K562 (cell line): ENCODE results near the gene LBP. TPM values are rescaled to one million over a fixed set of nuclear protein-coding genes. Genes with fewer than 3 reads are reported as not detected.

Experiments used
- ATAC-seq: fragments of 200-7000 bp; cut with Tn5 transposase; 3 replicates; pipeline ENCODE4 v1.9.1; 2020; ENCODE audit warnings: moderate library complexity
- BruUV-seq: library from RNA; stranded (reverse); fragments of 400-500 nt; replicated peaks from 2 replicates; lab custom pipeline; 2021; lab: Mats Ljungman, UMichigan
- CTCF ChIA-PET: fragments of 300-600 bp; formaldehyde crosslinking; extraction: SDS; loops from one replicate; lab custom pipeline; 2021; ENCODE audit warnings: low intra/inter-chr PET ratio; lab: Yijun Ruan, JAX
- POLR2A ChIA-PET: fragments of 300-600, 350-650 bp; sonication (Branson Sonifier 250); formaldehyde crosslinking; extraction: SDS; loops from one replicate; lab custom pipeline; 2021; ENCODE audit warnings: antibody characterized with exemption, inconsistent platforms; lab: Yijun Ruan, JAX
- DNase-seq, 4 experiments: peaks; one replicate each; pipeline versions ENCODE4 v3.0.0 to v3.0.0-alpha.2; 2011 to 2018; ENCODE audit warnings: low spot score in 3 of 4, mixed read lengths in 3 of 4; ENCODE audit errors: extremely low read depth in 1 of 4
- FAIRE-seq: peaks from 2 replicates; lab custom pipeline; 2011; peaks lifted over from hg19 to GRCh38; lab: Jason Lieb, UNC
- H2AFZ ChIP-seq: 2 replicates; pipeline ENCODE4 v1.6.0; 2011; ENCODE audit warnings: low read depth, low read length, control low read depth, inconsistent platforms
- H3K27ac ChIP-seq: fragments of 200-600 bp; 3 replicates; pipeline ENCODE4 v1.8.0; 2011; ENCODE audit warnings: low read depth, mild to moderate bottlenecking, control low read depth, inconsistent platforms, low read length, moderate library complexity, mixed read lengths; ENCODE audit errors: extremely low read depth
- H3K27me3 ChIP-seq, 2 experiments: fragments of 300-600 bp in 1 of 2; 2 replicates in 1 of 2; 3 replicates in 1 of 2; pipeline versions ENCODE4 v1.6.0 to v1.8.0; 2011; ENCODE audit warnings: inconsistent platforms in 2 of 2, low read length in 2 of 2, mild to moderate bottlenecking in 1 of 2, mixed read lengths in 1 of 2, moderate library complexity in 1 of 2; ENCODE audit not compliant: control insufficient read depth in 2 of 2, insufficient read depth in 2 of 2
- H3K36me3 ChIP-seq: fragments of 300-600 bp; 3 replicates; pipeline ENCODE4 v1.8.0; 2011; ENCODE audit warnings: mild to moderate bottlenecking, low read length, inconsistent platforms; ENCODE audit not compliant: control insufficient read depth, insufficient read depth
- H3K4me1 ChIP-seq, 2 experiments: fragments of 200-600 bp in 1 of 2; replicated peaks in 1 of 2; 2 replicates in 1 of 2; 3 replicates in 1 of 2; pipeline versions ENCODE4 v1.5.1 to v1.8.0; 2011; ENCODE audit warnings: inconsistent platforms in 2 of 2, low read length in 2 of 2, mild to moderate bottlenecking in 1 of 2, mixed read lengths in 1 of 2, moderate library complexity in 1 of 2; ENCODE audit not compliant: control insufficient read depth in 2 of 2, insufficient read depth in 2 of 2
- H3K4me2 ChIP-seq: 2 replicates; pipeline ENCODE4 v1.6.1; 2011; ENCODE audit warnings: low read length, control low read depth, inconsistent platforms, mixed read lengths; ENCODE audit not compliant: insufficient read depth
- H3K4me3 ChIP-seq: fragments of 200-600 bp; sonication (generic), shearing (Covaris generic); 2 replicates; pipeline ENCODE4 v1.5.1; 2016; ENCODE audit warnings: control low read depth, inconsistent platforms
- H3K79me2 ChIP-seq: fragments of 200-600 bp; 3 replicates; pipeline ENCODE4 v1.8.0; 2011; ENCODE audit warnings: low read length, inconsistent platforms; ENCODE audit not compliant: control insufficient read depth, insufficient read depth
- H3K9ac ChIP-seq, 2 experiments: 2 replicates each; pipeline versions ENCODE4 v1.6.0 to v1.6.1; 2011; ENCODE audit warnings: low read depth in 2 of 2, low read length in 2 of 2, control low read depth in 1 of 2, inconsistent platforms in 1 of 2, mild to moderate bottlenecking in 1 of 2, mixed read lengths in 1 of 2; ENCODE audit not compliant: insufficient read depth in 1 of 2
- H3K9me1 ChIP-seq: one replicate; pipeline ENCODE4 v1.6.0; 2011; ENCODE audit warnings: inconsistent platforms, mild to moderate bottlenecking, low read length, moderate library complexity; ENCODE audit not compliant: control insufficient read depth, insufficient read depth
- H3K9me3 ChIP-seq: replicated peaks from 2 replicates; pipeline ENCODE4 v1.5.1; 2011; ENCODE audit warnings: low read depth, low read length, inconsistent platforms; ENCODE audit not compliant: control insufficient read depth, insufficient read depth
- H4K20me1 ChIP-seq: replicated peaks from 2 replicates; pipeline ENCODE4 v1.6.1; 2011; ENCODE audit warnings: low read length, inconsistent platforms, mixed read lengths; ENCODE audit not compliant: control insufficient read depth, insufficient read depth
- C11orf30 ChIP-seq: fragments of 450-650 bp; IDR thresholded peaks from 2 replicates; pipeline ENCODE4 v1.6.1; 2016; ENCODE audit warnings: low read depth, mild to moderate bottlenecking
- DIDO1 ChIP-seq: fragments of 450-650 bp; IDR thresholded peaks from 2 replicates; pipeline ENCODE4 v1.6.1; 2016; ENCODE audit warnings: low read depth, missing biosample characterization, missing genetic modification characterization
- EWSR1 ChIP-seq: fragments of 450-650 bp; IDR thresholded peaks from 2 replicates; pipeline ENCODE4 v1.6.1; 2018; ENCODE audit warnings: borderline replicate concordance, mild to moderate bottlenecking, low read depth, moderate library complexity; ENCODE audit not compliant: partially characterized antibody
- GTF2B ChIP-seq: IDR thresholded peaks from 2 replicates; pipeline ENCODE4 v1.6.1; 2011; ENCODE audit not compliant: insufficient read length; ENCODE audit errors: extremely low read depth
- HEY1 ChIP-seq: fragments of 250-450 bp; sonication (Bioruptor Pico); IDR thresholded peaks from 2 replicates; pipeline ENCODE4 v1.5.0; 2020; ENCODE audit warnings: mild to moderate bottlenecking, moderate library complexity, borderline replicate concordance
- IRF9 ChIP-seq: fragments of 450-650 bp; IDR thresholded peaks from 2 replicates; pipeline ENCODE4 v1.6.1; 2016; ENCODE audit warnings: missing biosample characterization, missing genetic modification characterization
- JUN ChIP-seq, 2 experiments: sonication (generic) in 1 of 2; formaldehyde crosslinking in 1 of 2; IDR thresholded peaks; 2 replicates each; pipeline versions ENCODE4 v1.6.1 to v1.8.0; 2012 to 2022; ENCODE audit warnings: borderline replicate concordance in 2 of 2, mild to moderate bottlenecking in 2 of 2, improper control_type of control experiment in 1 of 2, low read depth in 1 of 2, low read length in 1 of 2, missing genetic modification reagents in 1 of 2
- JUND ChIP-seq, 2 experiments: IDR thresholded peaks; 2 replicates in 1 of 2; 3 replicates in 1 of 2; pipeline ENCODE4 v1.6.1; 2011; ENCODE audit warnings: borderline replicate concordance in 2 of 2, low read depth in 2 of 2, low read length in 2 of 2, improper control_type of control experiment in 1 of 2, missing biosample characterization in 1 of 2, missing genetic modification characterization in 1 of 2, missing genetic modification reagents in 1 of 2
- KLF16 ChIP-seq: IDR thresholded peaks from 2 replicates; pipeline ENCODE4 v1.6.1; 2016; ENCODE audit warnings: antibody characterized with exemption
- MAZ ChIP-seq, 2 experiments: fragments of 450-650 bp in 1 of 2; sonication (generic) in 1 of 2; formaldehyde crosslinking; IDR thresholded peaks in 1 of 2; conservative IDR thresholded peaks in 1 of 2; 2 replicates each; pipeline versions ENCODE4 v1.4.0 to v1.5.0; 2020; ENCODE audit warnings: mild to moderate bottlenecking in 1 of 2, missing genetic modification reagents in 1 of 2
- MTA1 ChIP-seq: fragments of 450-650 bp; IDR thresholded peaks from 2 replicates; pipeline ENCODE4 v1.6.1; 2017; ENCODE audit warnings: borderline replicate concordance
- THAP7 ChIP-seq: fragments of 250-450 bp; sonication (Bioruptor Pico); IDR thresholded peaks from 2 replicates; pipeline ENCODE4 v1.5.0; 2021
- XRCC3 ChIP-seq: fragments of 450-650 bp; IDR thresholded peaks from 2 replicates; pipeline ENCODE4 v1.6.1; 2017; ENCODE audit warnings: mild to moderate bottlenecking, moderate library complexity
- ZNF253 ChIP-seq: fragments of 250-450 bp; sonication (Bioruptor Pico); conservative IDR thresholded peaks from 2 replicates; pipeline ENCODE4 v1.6.1; 2021; ENCODE audit warnings: mild to moderate bottlenecking
- ZNF707 ChIP-seq: fragments of 250-450 bp; sonication (Bioruptor Pico); conservative IDR thresholded peaks from 2 replicates; pipeline ENCODE4 v1.8.0; 2022; ENCODE audit warnings: inconsistent platforms, mild to moderate bottlenecking, moderate library complexity
- WGBS: fragments of 100-300 bp; shearing (Covaris generic); methylation state at CpG from one replicate; pipeline ENCODE4 v1.1.6; 2016; ENCODE audit warnings: low coverage, mixed read lengths; ENCODE audit not compliant: insufficient coverage; ENCODE audit errors: missing lambda C conversion rate; 5-methylcytosine and 5-hydroxymethylcytosine counted together
- in situ Hi-C: fragments of 300-500 bp; cut with MboI; formaldehyde crosslinking; loops from 4 replicates; pipeline ENCODE4 v1.15.0; 2018; ENCODE audit warnings: inconsistent platforms, mixed read lengths
- intact Hi-C: fragments of 100-400 bp; cut with micrococcal nuclease; formaldehyde crosslinking; loops from 2 replicates; pipeline ENCODE4 v1.14.2; 2022
- polyA plus RNA-seq, 8 experiments: library from polyadenylated mRNA; depleted of rRNA in 4 of 8; stranded (reverse) in 5 of 8; unstranded in 3 of 8; fragments of >200 nt; fragmentation: Nextera tagmentation in 2 of 8; fragmentation: Illumina TruSeq in 1 of 8; extraction: Ambion mirVana in 2 of 8; extraction: Trizol in 1 of 8; gene quantifications; 2 replicates each; pipeline versions ENCODE4 v1.2.1 to v1.2.3, GENCODE V29; 2011 to 2014; ENCODE audit warnings: inconsistent platforms in 1 of 8, missing spikeins in 1 of 8
- total RNA-seq, 7 experiments: library from RNA; depleted of rRNA in 6 of 7; stranded (reverse); fragments of >200 nt in 6 of 7; fragmentation: Illumina TruSeq in 2 of 7; extraction: Trizol in 2 of 7; gene quantifications; 2 replicates each; pipeline versions ENCODE4 v1.2.1 to v1.2.3, GENCODE V29; 2011 to 2021; ENCODE audit warnings: low replicate concordance in 1 of 7
- TF ChIP-seq, protein P1 (sequence below): fragments of 450-650 bp; formaldehyde crosslinking; IDR thresholded peaks from 2 replicates; pipeline ENCODE4 v1.4.0; 2022; ENCODE audit warnings: mild to moderate bottlenecking, moderate library complexity

LBP gene
- total and polyA plus RNA-seq, 9 of the 15 experiments (the other 6 are each of a cell fraction or from before 2014, with no cell fraction given), result 0.06 to 0.31 (median 0.09) TPM; not detected in 3

GRCh38 chr20:38426006-38426897, 80.0 kb downstream of the LBP start:
- H3K9me1 ChIP-seq, result peaks cover 10% of the 10 kb centered on the region
- no peak overlapping the region for H3K4me2 ChIP-seq
- H3K79me2 ChIP-seq, result peaks cover 76% of the 10 kb centered on the region
- ATAC-seq (peak; percentile 14; the same call in 2 of the 3 replicates), DNase-seq (peak in 2 of 4 experiments; percentile 54 to 59), FAIRE-seq (peak; percentile 77)
- H3K27me3 ChIP-seq, result no peaks in the 10 kb centered on the region
- BruUV-seq, result no TSS peak
- H4K20me1 ChIP-seq, result peaks cover 85% of the 10 kb centered on the region
- ChIA-PET CTCF (no interaction called here), POLR2A (interaction anchor here (0.5 to 4.9 kb wide), 14 partner anchors 8 to 1965 kb away, joined by 3 to 41 read pairs (median 4); partner anchors contain the start of gene SNHG17)
- H3K9ac ChIP-seq, result no peak overlapping the region
- H3K36me3 ChIP-seq, result peaks cover 100% of the 10 kb centered on the region
- in situ Hi-C loops (no loop called here), intact Hi-C loops (no loop called here)
- H3K9me3 ChIP-seq, result no peaks in the 10 kb centered on the region
- peaks cover under 1 to 5% of the 10 kb centered on the region in 2 experiments; a peak in 3 of 5 replicates for H3K4me1 ChIP-seq
- 69% methylated on average over 15 of the region's 15 CpGs for WGBS
- no peak overlapping the region for H3K4me3 ChIP-seq
- H3K27ac ChIP-seq, result peak overlapping the region; percentile 23; the same call in 1 of the 3 replicates
- no peak overlapping the region for H2AFZ ChIP-seq
- TF ChIP-seq DIDO1, result no peak
- TF ChIP-seq MAZ (CRISPR knock-in tag; conservative IDR thresholded peaks at IDR 0.05 in 1 of 2, IDR thresholded peaks at IDR 0.05 in 1 of 2), result no peak
- no peak for TF ChIP-seq IRF9 (tag)
- TF ChIP-seq MTA1, result no peak
- no peak for TF ChIP-seq C11orf30
- TF ChIP-seq GTF2B, result no peak
- no peak for TF ChIP-seq EWSR1
- no peak for TF ChIP-seq THAP7 (CRISPR knock-in tag)
- no peak for TF ChIP-seq XRCC3
- no peak for TF ChIP-seq ZNF253 (CRISPR knock-in tag)
- TF ChIP-seq ZNF707, result no peak
- 0 out of 2 replicates have a peak, but pooled peaks have one; percentile 16 for TF ChIP-seq JUN (IDR thresholded peaks at IDR 0.05; ENCODE audit: borderline replicate concordance, low read depth, low read length)
- TF ChIP-seq JUN (CRISPR knock-in tag; IDR thresholded peaks at IDR 0.05; ENCODE audit: borderline replicate concordance), result no peak
- TF ChIP-seq JUND (IDR thresholded peaks at IDR 0.05; ENCODE audit: borderline replicate concordance, low read depth, low read length), result peak; percentile 57; the same call in 1 of the 2 replicates
- TF ChIP-seq JUND (tag; IDR thresholded peaks at IDR 0.05; ENCODE audit: borderline replicate concordance, low read depth, low read length), result no peak
- no peak for TF ChIP-seq KLF16
- TF ChIP-seq, protein P1, sequence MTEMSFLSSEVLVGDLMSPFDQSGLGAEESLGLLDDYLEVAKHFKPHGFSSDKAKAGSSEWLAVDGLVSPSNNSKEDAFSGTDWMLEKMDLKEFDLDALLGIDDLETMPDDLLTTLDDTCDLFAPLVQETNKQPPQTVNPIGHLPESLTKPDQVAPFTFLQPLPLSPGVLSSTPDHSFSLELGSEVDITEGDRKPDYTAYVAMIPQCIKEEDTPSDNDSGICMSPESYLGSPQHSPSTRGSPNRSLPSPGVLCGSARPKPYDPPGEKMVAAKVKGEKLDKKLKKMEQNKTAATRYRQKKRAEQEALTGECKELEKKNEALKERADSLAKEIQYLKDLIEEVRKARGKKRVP, result no peak
- TF ChIP-seq HEY1, result no peak
